HL-60 (cell line): ENCODE results near the gene MLF2.

Experiments used
- DNase-seq, 2 experiments: peaks; one replicate each; pipeline ENCODE4 v3.0.0-alpha.2; 2010 to 2020; ENCODE audit warnings: low read depth in 1 of 2, low spot score in 1 of 2
- H3K27ac ChIP-seq: fragments of 250-450 bp; sonication (Bioruptor Pico); replicated peaks from 2 replicates; pipeline ENCODE4 v1.5.1; 2020; ENCODE audit warnings: mild to moderate bottlenecking, moderate library complexity
- H3K27me3 ChIP-seq: fragments of 250-450 bp; sonication (Bioruptor Pico); 2 replicates; pipeline ENCODE4 v1.5.1; 2021; ENCODE audit warnings: mild to moderate bottlenecking, moderate library complexity; ENCODE audit not compliant: insufficient read depth, poor library complexity, severe bottlenecking
- H3K4me3 ChIP-seq: replicated peaks from 2 replicates; pipeline ENCODE4 v1.5.1; 2011; ENCODE audit warnings: mild to moderate bottlenecking, control low read depth, low read length; ENCODE audit not compliant: insufficient read depth
- CTCF ChIP-seq: IDR thresholded peaks from one replicate; pipeline ENCODE4 v1.5.1; 2011; ENCODE audit warnings: low read length, control low read depth, inconsistent platforms; ENCODE audit not compliant: insufficient read depth
- GABPA ChIP-seq: IDR thresholded peaks from 2 replicates; pipeline ENCODE4 v1.6.1; 2012; ENCODE audit warnings: low read depth
- POLR2AphosphoS5 ChIP-seq: IDR thresholded peaks from 2 replicates; pipeline ENCODE4 v1.6.1; 2012; ENCODE audit warnings: low read depth
- REST ChIP-seq: IDR thresholded peaks from 2 replicates; pipeline ENCODE4 v1.6.1; 2012; ENCODE audit warnings: low read depth; ENCODE audit not compliant: insufficient replicate concordance
- SPI1 ChIP-seq: IDR thresholded peaks from 2 replicates; pipeline ENCODE4 v1.6.1; 2012; ENCODE audit warnings: low read depth, mild to moderate bottlenecking, borderline replicate concordance

The MLF2 gene

GRCh38 chr12:6765048-6765633 is 12.2 kb upstream of the MLF2 start:
- peaks cover 44% of the 10 kb centered on the region for H3K27me3 ChIP-seq
- TF ChIP-seq POLR2AphosphoS5 (no peak), SPI1 (no peak), REST (no peak), GABPA (no peak), CTCF (no peak)
- DNase-seq = no peak
- H3K4me3 ChIP-seq = no peak overlapping the region
- H3K27ac ChIP-seq = no peak overlapping the region

GRCh38 chr12:6764011-6764828 is 11.3 kb upstream of the MLF2 start:
- Histone ChIP-seq H3K4me3 (no peak overlapping the region), H3K27me3 (peaks cover 42% of the 10 kb centered on the region), H3K27ac (no peak overlapping the region)
- peak in 1 of 2 experiments; percentile 54 for DNase-seq
- TF ChIP-seq CTCF (no peak), REST (no peak), GABPA (no peak), SPI1 (no peak), POLR2AphosphoS5 (no peak)

GRCh38 chr12:6763380-6763779 is 10.4 kb upstream of the MLF2 start:
- no peak for TF ChIP-seq SPI1
- TF ChIP-seq CTCF = no peak
- no peak for TF ChIP-seq GABPA
- no peak for TF ChIP-seq POLR2AphosphoS5
- no peak for TF ChIP-seq REST
- peaks cover 35% of the 10 kb centered on the region for H3K27me3 ChIP-seq
- H3K4me3 ChIP-seq = no peak overlapping the region
- no peak overlapping the region for H3K27ac ChIP-seq
- DNase-seq = no peak
